ENCODE results near the gene RAP1GAP2.

The RAP1GAP2 gene

GRCh38 chr17:2800367-2800766 is 4.1 kb downstream of the RAP1GAP2 start:
- no peak for TF ChIP-seq CTCF (IDR thresholded peaks at IDR 0.05)

GRCh38 chr17:2801841-2802240 is 5.6 kb downstream of the RAP1GAP2 start:
- TF ChIP-seq CTCF (IDR thresholded peaks at IDR 0.05), result no peak

- TF ChIP-seq CTCF (IDR thresholded peaks at IDR 0.05), result no peak
These were observed 6.3 kb downstream of the RAP1GAP2 start for GRCh38 chr17:2802574-2802973.

GRCh38 chr17:2803386-2803785 is 7.1 kb downstream of the RAP1GAP2 start:
- no peak for TF ChIP-seq CTCF (IDR thresholded peaks at IDR 0.05)

GRCh38 chr17:2803971-2804370 is 7.7 kb downstream of the RAP1GAP2 start:
- TF ChIP-seq CTCF (IDR thresholded peaks at IDR 0.05), result no peak

- TF ChIP-seq CTCF (IDR thresholded peaks at IDR 0.05), result no peak
These were observed 8.7 kb downstream of the RAP1GAP2 start for GRCh38 chr17:2804912-2805311.

- TF ChIP-seq CTCF (IDR thresholded peaks at IDR 0.05), result no peak
These were observed 9.7 kb downstream of the RAP1GAP2 start for GRCh38 chr17:2805961-2806360.

All from LNCAP (cell line).